HS-5 (cell line): ENCODE measurements around the gene SLC35F3.
"Not testable (repeated sequence)": the region's sequence is repeated elsewhere in the genome, so short reads cannot be mapped to it uniquely, and the experiment has no call there.

Source experiments
- DNase-seq: peaks from one replicate; pipeline ENCODE4 v3.0.0-alpha.2; 2012; ENCODE audit warnings: low read depth

The SLC35F3 gene

GRCh38 chr1:234226113-234226818, 321.8 kb downstream of the SLC35F3 start:
- DNase-seq: no peak

GRCh38 chr1:234226819-234227165, 322.3 kb downstream of the SLC35F3 start:
- no peak for DNase-seq

GRCh38 chr1:234229581-234230387, 325.3 kb downstream of the SLC35F3 start:
- no peak for DNase-seq

- no peak for DNase-seq
These were observed 326.0 kb downstream of the SLC35F3 start for GRCh38 chr1:234230414-234230862.

GRCh38 chr1:234231061-234231892, 326.8 kb downstream of the SLC35F3 start:
- no peak for DNase-seq

GRCh38 chr1:234231893-234232276, 327.4 kb downstream of the SLC35F3 start:
- no peak for DNase-seq

- DNase-seq: no peak
These were observed 329.7 kb downstream of the SLC35F3 start for GRCh38 chr1:234234199-234234598.

GRCh38 chr1:234235434-234235881, 331.0 kb downstream of the SLC35F3 start:
- no peak for DNase-seq

GRCh38 chr1:234237393-234237792, 332.9 kb downstream of the SLC35F3 start:
- no peak for DNase-seq

GRCh38 chr1:234238060-234238459, 333.6 kb downstream of the SLC35F3 start:
- no peak for DNase-seq

- DNase-seq: no peak
These were observed 335.0 kb downstream of the SLC35F3 start for GRCh38 chr1:234239515-234239914.

- DNase-seq: no peak
These were observed 335.5 kb downstream of the SLC35F3 start for GRCh38 chr1:234239936-234240335.

GRCh38 chr1:234240680-234241079, 336.2 kb downstream of the SLC35F3 start:
- no peak for DNase-seq

- DNase-seq: no peak
These were observed 337.5 kb downstream of the SLC35F3 start for GRCh38 chr1:234241941-234242490.

- DNase-seq: no peak
These were observed 339.2 kb downstream of the SLC35F3 start for GRCh38 chr1:234243521-234244260.

GRCh38 chr1:234244482-234244881, 340.0 kb downstream of the SLC35F3 start:
- DNase-seq: no peak

GRCh38 chr1:234246638-234247116, 342.2 kb downstream of the SLC35F3 start:
- no peak for DNase-seq

- not testable (repeated sequence) for DNase-seq
These were observed 343.3 kb downstream of the SLC35F3 start for GRCh38 chr1:234247746-234248145.

GRCh38 chr1:234250747-234251146, 346.3 kb downstream of the SLC35F3 start:
- no peak for DNase-seq

- no peak for DNase-seq
These were observed 349.3 kb downstream of the SLC35F3 start for GRCh38 chr1:234253732-234254131.

- no peak for DNase-seq
These were observed 351.9 kb downstream of the SLC35F3 start for GRCh38 chr1:234256359-234256758.
